Stimulated activated CD8-positive, alpha-beta memory T cell treated with anti-CD3 and anti-CD28 coated beads, Interleukin-2, amount 100 ng/mL, for 48 hours (primary cell): ENCODE results near the gene CD27.

Experiments used
- DNase-seq, 2 donors: peaks; one replicate each; pipeline ENCODE4 v3.0.0-alpha.2; 2020; ENCODE audit warnings: low read depth in 2 of 2

CD27 gene

DNA sequence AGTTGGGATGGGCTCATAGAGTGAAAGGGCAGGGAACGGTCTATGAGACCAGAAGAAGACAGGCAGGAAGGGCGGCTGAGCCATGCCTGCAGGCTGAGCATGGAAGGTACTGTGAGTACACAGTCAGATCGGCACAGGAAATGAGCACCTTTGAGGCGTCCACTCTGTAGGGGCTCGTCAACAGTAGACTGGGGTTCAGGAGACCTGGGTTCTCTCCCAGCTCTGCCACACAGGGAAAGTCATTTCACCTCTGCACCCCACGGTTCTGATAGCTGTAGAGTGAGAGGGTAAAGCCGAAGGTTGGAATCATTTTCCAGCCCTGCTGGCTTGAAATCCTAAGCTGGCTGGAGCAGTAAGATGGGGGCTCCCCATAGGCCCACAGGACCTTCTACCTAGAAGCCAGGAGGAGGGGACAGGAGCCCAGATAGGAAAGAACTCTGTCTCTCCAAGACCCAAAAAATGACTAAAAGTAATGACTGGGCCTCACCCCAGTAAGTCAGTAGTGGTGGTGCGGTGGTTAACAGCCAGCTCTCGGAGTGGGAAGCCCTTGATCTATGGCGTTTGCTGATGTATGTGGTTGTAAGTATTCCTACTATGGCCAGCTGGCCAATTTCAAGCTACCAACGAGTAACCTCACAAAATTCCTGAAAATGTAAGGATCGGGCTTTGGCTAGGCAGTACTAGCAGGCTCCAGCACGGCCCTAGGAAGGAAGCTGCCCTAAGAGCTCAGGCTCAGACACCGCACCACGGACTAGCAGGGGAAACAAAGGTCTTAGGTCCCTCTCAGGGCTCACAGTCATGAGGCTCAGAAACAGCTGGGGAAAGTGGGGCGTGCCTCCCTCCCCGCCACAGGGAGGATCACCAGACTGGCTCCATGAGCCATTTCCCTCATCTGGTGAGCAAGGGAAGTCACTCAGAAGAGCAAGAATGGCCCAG lies 10.3 kb upstream of the CD27 start:
- no peak for DNase-seq

DNA sequence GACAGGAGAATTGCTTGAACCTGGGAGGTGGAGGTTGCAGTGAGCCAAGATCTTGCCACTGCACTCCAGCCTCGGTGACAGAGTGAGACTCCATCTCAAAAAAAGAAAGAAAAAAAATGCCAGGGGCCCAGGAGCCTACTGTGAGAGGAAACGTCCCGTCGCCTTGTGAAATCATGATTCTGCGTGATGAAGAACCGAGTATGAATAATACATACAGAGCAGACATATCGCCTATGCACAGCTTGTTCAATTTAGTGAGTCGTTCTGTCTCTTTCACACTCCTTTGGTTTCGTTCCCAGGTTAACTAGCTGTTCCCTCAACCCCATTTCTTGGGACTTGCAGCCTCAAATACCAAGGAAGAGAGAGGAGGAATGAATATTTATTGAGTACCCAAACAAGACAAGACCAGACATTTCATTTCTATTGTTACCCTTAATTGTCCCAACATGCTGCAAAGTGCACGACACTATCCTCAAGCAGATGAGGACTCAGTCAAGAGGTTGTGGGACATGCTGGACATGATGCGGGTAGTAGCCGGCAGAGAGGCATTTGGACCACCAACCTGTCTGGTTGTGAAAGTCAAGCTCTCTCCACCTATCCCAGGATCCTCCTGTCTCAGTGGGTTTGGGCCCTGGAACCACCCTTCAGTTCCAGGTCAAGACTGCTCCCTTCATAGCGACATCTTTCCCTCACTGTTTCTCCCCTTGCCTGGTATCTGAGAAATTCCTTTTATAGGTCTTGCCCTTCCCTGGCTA lies 8.6 kb upstream of the CD27 start:
- no peak for DNase-seq

- no peak for DNase-seq
Observed at GRCh38 chr12:6437586-6437985, 7.2 kb upstream of the CD27 start.

- DNase-seq = no peak
Observed at GRCh38 chr12:6438345-6438744, 6.4 kb upstream of the CD27 start.

DNA sequence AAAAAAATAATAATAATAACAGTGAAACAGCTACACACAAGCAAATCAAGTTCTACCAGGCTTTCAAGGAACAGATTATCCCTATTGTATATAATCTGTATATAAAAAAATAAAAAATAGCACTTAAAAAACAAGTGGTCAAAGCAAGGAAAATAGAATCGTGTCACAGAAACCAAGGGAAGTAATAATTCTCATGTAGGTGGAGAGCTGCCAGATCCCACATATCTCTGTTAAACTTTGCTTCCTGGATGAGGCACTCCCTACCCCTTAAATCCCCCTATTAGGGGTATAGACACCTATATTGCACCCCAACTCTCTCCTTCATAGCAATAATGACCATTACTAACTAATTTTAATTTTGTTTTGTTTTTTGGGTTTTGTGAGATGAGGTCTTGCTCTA lies 4.4 kb upstream of the CD27 start:
- DNase-seq = no peak

GRCh38 chr12:6442836-6443235 lies 1.9 kb upstream of the CD27 start:
- no peak for DNase-seq

DNA sequence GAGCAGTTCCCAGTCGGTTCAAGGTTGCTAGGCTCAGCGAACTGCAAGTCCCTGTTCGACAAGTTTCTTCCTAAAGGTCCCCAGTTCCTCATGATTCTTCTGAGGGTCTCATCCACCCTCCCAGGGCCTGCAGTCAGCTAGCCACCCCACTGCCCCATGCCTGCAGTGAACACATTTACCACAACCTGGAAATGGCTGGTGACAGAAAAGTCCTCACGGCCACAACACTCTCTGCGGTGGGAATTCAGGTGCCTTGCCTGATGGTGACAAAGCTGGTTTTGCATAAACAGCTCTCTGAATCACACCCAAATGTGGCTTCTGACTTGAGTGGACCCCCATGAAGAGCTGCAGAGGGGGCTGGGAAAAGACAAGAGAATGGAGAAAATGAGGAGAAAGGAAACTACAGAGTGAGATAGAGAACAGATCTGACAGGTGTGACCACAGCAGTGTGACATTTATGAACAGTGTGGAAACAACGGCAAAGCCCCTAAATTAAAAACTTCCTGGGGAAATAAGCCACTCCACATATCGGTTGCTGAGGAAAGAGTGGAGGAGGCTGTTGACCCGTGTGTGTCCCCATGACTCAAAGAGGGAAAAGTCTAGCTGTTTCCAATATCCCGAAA lies 1.3 kb upstream of the CD27 start:
- DNase-seq = no peak

- no peak for DNase-seq
Observed at GRCh38 chr12:6444031-6444430, 724 bp upstream of the CD27 start.

DNA sequence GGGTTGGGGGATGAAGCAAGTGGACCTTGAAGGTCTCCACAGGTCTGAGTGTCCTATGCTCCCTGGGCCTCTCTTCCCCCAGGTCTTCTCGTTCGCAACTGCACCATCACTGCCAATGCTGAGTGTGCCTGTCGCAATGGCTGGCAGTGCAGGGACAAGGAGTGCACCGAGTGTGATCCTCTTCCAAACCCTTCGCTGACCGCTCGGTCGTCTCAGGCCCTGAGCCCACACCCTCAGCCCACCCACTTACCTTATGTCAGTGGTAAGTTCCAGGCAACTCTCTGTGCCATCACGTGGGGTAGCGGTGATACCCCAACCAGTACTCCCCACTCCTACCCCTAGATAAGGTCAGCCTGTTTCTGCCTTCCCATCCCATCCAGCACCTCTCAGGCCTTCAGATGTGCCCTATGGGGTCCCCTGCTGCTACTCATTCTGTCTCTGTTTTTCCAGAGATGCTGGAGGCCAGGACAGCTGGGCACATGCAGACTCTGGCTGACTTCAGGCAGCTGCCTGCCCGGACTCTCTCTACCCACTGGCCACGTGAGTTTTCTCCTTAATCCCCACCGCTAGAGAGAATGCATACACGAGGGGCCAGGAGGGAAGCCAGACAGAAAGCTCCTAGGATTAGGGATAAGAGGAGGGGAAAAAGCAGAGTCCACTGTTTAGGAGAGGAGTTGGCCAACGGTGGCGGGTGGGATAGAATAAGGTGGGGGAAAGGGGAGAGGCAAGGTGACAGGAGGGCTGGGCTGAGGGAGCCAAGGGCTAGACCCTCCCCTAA lies 5.5 kb downstream of the CD27 start:
- DNase-seq = no peak

DNA sequence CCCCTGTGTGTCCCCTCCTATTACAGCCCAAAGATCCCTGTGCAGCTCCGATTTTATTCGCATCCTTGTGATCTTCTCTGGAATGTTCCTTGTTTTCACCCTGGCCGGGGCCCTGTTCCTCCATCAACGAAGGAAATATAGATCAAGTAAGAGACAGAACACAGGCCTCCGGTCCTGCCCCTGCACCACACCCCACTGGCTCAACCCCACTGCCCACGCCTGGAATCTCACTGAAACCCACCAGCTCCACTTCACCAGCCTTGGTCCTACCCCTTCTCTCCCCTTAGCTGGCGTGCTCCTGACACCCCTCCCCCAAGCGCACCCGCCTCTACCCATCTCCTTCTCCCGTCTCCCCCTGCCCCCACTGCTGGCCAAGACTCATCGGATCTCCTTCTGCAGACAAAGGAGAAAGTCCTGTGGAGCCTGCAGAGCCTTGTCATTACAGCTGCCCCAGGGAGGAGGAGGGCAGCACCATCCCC lies 6.2 kb downstream of the CD27 start:
- DNase-seq = no peak

DNA sequence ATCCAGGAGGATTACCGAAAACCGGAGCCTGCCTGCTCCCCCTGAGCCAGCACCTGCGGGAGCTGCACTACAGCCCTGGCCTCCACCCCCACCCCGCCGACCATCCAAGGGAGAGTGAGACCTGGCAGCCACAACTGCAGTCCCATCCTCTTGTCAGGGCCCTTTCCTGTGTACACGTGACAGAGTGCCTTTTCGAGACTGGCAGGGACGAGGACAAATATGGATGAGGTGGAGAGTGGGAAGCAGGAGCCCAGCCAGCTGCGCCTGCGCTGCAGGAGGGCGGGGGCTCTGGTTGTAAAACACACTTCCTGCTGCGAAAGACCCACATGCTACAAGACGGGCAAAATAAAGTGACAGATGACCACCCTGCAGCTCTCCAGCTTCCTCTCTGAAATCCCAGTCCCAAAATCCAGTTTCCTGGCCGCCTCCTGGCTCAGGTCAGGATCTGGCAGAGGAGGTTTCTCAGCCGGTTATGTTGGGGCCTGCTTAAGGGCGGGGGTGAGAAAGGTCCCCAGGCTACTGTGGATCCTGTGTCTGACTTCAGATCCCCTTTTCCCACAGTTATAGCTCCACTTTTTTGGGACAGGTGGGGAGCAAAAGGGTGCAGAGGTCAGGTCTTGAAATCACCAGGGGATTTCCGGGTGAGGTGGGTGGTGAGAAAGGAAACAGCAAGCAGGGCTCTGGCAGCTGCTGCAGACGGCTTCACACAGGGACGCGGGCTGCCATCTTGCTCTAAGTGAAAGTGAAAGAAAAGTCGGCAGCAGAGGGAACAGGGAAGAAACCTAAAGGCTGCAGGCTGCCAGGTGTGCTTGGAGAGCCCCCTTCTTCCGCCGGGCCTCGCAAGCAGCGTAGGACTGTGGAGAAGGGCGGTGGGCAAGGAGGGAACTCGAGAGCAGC lies 6.8 kb downstream of the CD27 start, which contains the start of gene TAPBPL:
TAPBPL (plus strand) TSS at position 695 of the 897 bp plus-strand sequence. CDS start 207 bp downstream, outside the sequence.
- peak; percentile 59 to 67 for DNase-seq

GRCh38 chr12:6452245-6452943 lies 7.6 kb downstream of the CD27 start:
- DNase-seq = no peak

GRCh38 chr12:6452944-6453630 lies 8.3 kb downstream of the CD27 start:
- DNase-seq = no peak

DNA sequence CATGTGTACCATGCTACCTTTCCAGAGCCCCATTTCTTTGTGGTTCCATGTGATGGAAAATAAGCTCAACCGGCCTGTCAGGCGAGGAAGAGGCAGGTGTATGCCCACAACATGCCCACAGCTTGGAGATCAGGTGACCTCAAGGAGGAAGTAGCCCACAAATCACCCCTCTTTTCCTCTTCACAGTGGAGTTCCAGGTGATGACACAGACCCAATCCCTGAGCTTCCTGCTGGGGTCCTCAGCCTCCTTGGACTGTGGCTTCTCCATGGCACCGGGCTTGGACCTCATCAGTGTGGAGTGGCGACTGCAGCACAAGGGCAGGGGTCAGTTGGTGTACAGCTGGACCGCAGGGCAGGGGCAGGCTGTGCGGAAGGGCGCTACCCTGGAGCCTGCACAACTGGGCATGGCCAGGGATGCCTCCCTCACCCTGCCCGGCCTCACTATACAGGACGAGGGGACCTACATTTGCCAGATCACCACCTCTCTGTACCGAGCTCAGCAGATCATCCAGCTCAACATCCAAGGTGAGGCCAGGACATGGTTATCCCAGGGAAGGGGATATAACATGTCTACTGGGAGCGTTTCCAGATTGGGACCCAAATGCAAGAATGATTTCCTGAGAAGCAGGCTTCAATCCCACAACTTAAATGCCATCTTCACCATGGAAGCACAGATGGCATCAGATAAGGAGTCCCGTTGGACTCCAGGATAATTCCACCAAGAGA lies 12.6 kb downstream of the CD27 start:
- no peak for DNase-seq

GRCh38 chr12:6458281-6459003 lies 13.7 kb downstream of the CD27 start:
- no peak for DNase-seq

GRCh38 chr12:6459004-6459337 lies 14.2 kb downstream of the CD27 start:
- no peak for DNase-seq

- DNase-seq = no peak
Observed at GRCh38 chr12:6460751-6461371, 16.1 kb downstream of the CD27 start.
